Frontal cortex (tissue), 4 donors: ENCODE data around the gene TSPAN3. TPM values are rescaled to one million over a fixed set of nuclear protein-coding genes. Genes with fewer than 3 reads are reported as not detected.

ENCODE experiments used
- DNase-seq, 2 donors: peaks; one replicate each; pipeline ENCODE4 v3.0.0; 2012; ENCODE audit warnings: low spot score in 2 of 2
- FAIRE-seq: peaks from 2 replicates; lab custom pipeline; 2012; peaks lifted over from hg19 to GRCh38; lab: Jason Lieb, UNC
- total RNA-seq: library from RNA; depleted of rRNA; stranded (reverse); fragments of >200 nt; gene quantifications from one replicate; pipeline ENCODE4 v1.2.3, GENCODE V29; 2014
- donor health status: control.
- donor health status: control.
- donor health status: control.

Gene TSPAN3
- total RNA-seq, 1 donor from 2014 or later, result 229 TPM

GRCh38 chr15:76994971-76995945, 75.7 kb downstream of the TSPAN3 start, which contains the start of gene PSTPIP1:
TSS of gene PSTPIP1 (plus strand) at chr15:76995126. CDS start at chr15:76995574, 448 bp downstream.
- FAIRE-seq (no peak), DNase-seq (peak; percentile 35 to 60)

GRCh38 chr15:76994496-76994895, 76.4 kb downstream of the TSPAN3 start:
- no peak for FAIRE-seq
- DNase-seq, result no peak

- DNase-seq (no peak), FAIRE-seq (no peak)
These were observed 76.9 kb downstream of the TSPAN3 start for GRCh38 chr15:76994001-76994400.

- no peak for DNase-seq
These were observed 77.7 kb downstream of the TSPAN3 start for GRCh38 chr15:76993114-76993725.

GRCh38 chr15:76991741-76992645, 78.9 kb downstream of the TSPAN3 start:
- DNase-seq (no peak), FAIRE-seq (no peak)

More at GRCh38 chr15:76993114-76993725, 77.7 kb downstream of the TSPAN3 start:
- FAIRE-seq, result no peak

Other genes starting within 250 kb of the TSPAN3 start
- gene SCAPER, start 165.8 kb downstream of the TSPAN3 start, total RNA-seq, result 76.6 TPM
- gene RCN2, start 139.4 kb downstream of the TSPAN3 start, total RNA-seq, result 65.2 TPM
- 0.41 TPM for gene PSTPIP1, start 76.0 kb downstream of the TSPAN3 start, total RNA-seq